H1 (cell line): Measurements from ENCODE around the gene MOCS1. TPM values are rescaled to one million over a fixed set of nuclear protein-coding genes. Genes with fewer than 3 reads are reported as not detected.

Experiments
- CTCF ChIA-PET: fragments of 300-600 bp; sonication (Branson Sonifier 250); formaldehyde crosslinking; loops from one replicate; lab custom pipeline; 2021; ENCODE audit not compliant: partially characterized antibody; lab: Charles Lee
- POLR2A ChIA-PET: fragments of 300-600 bp; sonication (Branson Sonifier 250); formaldehyde crosslinking; loops from one replicate; lab custom pipeline; 2021; ENCODE audit warnings: inconsistent platforms; ENCODE audit not compliant: partially characterized antibody; lab: Charles Lee
- DNase-seq, 2 experiments: peaks; one replicate each; pipeline versions ENCODE4 v3.0.0 to v3.0.0-alpha.2; 2010 to 2022; ENCODE audit warnings: low spot score in 2 of 2, low read depth in 1 of 2, mixed read lengths in 1 of 2
- FAIRE-seq: peaks from 2 replicates; lab custom pipeline; 2011; peaks lifted over from hg19 to GRCh38; lab: Jason Lieb, UNC
- H2AFZ ChIP-seq: 2 replicates; pipeline ENCODE4 v1.8.1; 2012; ENCODE audit warnings: low read length, inconsistent platforms
- H2AK5ac ChIP-seq: 2 replicates; pipeline ENCODE4 v1.6.1; 2013; ENCODE audit warnings: low read depth, low read length
- H2BK120ac ChIP-seq: replicated peaks from 2 replicates; pipeline ENCODE3; 2013; ENCODE audit warnings: low read depth, low read length, inconsistent platforms
- H2BK12ac ChIP-seq: 2 replicates; pipeline ENCODE4 v1.6.1; 2013; ENCODE audit warnings: low read depth, low read length
- H2BK15ac ChIP-seq: 2 replicates; pipeline ENCODE4 v1.6.1; 2013; ENCODE audit warnings: low read length
- H2BK20ac ChIP-seq: 2 replicates; pipeline ENCODE4 v1.6.1; 2013; ENCODE audit warnings: low read length
- H2BK5ac ChIP-seq: 2 replicates; pipeline ENCODE4 v1.6.1; 2013; ENCODE audit warnings: low read depth, low read length
- H3K14ac ChIP-seq: 2 replicates; pipeline ENCODE4 v1.6.1; 2013; ENCODE audit warnings: inconsistent platforms; ENCODE audit not compliant: insufficient read length
- H3K18ac ChIP-seq: 2 replicates; pipeline ENCODE4 v1.6.1; 2013; ENCODE audit warnings: low read length; ENCODE audit errors: extremely low read depth
- H3K23ac ChIP-seq: 2 replicates; pipeline ENCODE4 v1.6.1; 2013; ENCODE audit warnings: inconsistent platforms; ENCODE audit not compliant: insufficient read length
- H3K23me2 ChIP-seq: 2 replicates; pipeline ENCODE4 v1.6.1; 2013; ENCODE audit warnings: low read depth, low read length
- H3K27ac ChIP-seq: 2 replicates; pipeline ENCODE4 v1.6.1; 2011; ENCODE audit warnings: low read depth, low read length, inconsistent platforms
- H3K27me3 ChIP-seq, 4 experiments: replicated peaks in 1 of 4; 1 replicate in 1 of 4; 2 replicates in 3 of 4; pipeline versions ENCODE4 v1.6.1 to v1.8.1; 2011 to 2013; ENCODE audit warnings: low read length in 3 of 4, mild to moderate bottlenecking in 3 of 4, inconsistent platforms in 2 of 4, mixed read lengths in 2 of 4, moderate library complexity in 1 of 4; ENCODE audit not compliant: control insufficient read depth in 3 of 4, insufficient read depth in 3 of 4; ENCODE audit errors: extremely low read depth in 1 of 4
- H3K36me3 ChIP-seq, 4 experiments: 2 replicates each; pipeline versions ENCODE4 v1.6.1 to v1.8.1; 2011 to 2013; ENCODE audit warnings: mild to moderate bottlenecking in 4 of 4, low read length in 3 of 4, moderate library complexity in 2 of 4, control low read depth in 1 of 4, inconsistent platforms in 1 of 4; ENCODE audit not compliant: insufficient read depth in 4 of 4, control insufficient read depth in 2 of 4
- H3K4ac ChIP-seq: replicated peaks from 2 replicates; pipeline ENCODE3; 2013; ENCODE audit warnings: low read length, low read depth, mixed read lengths, inconsistent platforms; ENCODE audit not compliant: insufficient read length
- H3K4me1 ChIP-seq, 4 experiments: replicated peaks in 1 of 4; 1 replicate in 1 of 4; 2 replicates in 3 of 4; pipeline versions ENCODE4 v1.6.1 to v1.8.1; 2011 to 2013; ENCODE audit warnings: low read length in 3 of 4, inconsistent platforms in 2 of 4, mixed read lengths in 1 of 4; ENCODE audit not compliant: insufficient read depth in 4 of 4, control insufficient read depth in 3 of 4
- H3K4me2 ChIP-seq, 2 experiments: 2 replicates each; pipeline versions ENCODE4 v1.6.1 to v1.8.1; 2011 to 2013; ENCODE audit warnings: low read depth in 2 of 2, low read length in 2 of 2, control low read depth in 1 of 2, inconsistent platforms in 1 of 2, mild to moderate bottlenecking in 1 of 2; ENCODE audit not compliant: insufficient read depth in 1 of 2
- H3K4me3 ChIP-seq, 4 experiments: fragments of 200-600, 300-600 bp in 1 of 4; sonication (generic), shearing (Covaris generic), sonication (Bioruptor Twin) in 1 of 4; 2 replicates each; pipeline versions ENCODE4 v1.5.1 to v1.8.1; 2011 to 2016; ENCODE audit warnings: low read length in 4 of 4, low read depth in 3 of 4, control low read depth in 2 of 4, inconsistent platforms in 2 of 4, mild to moderate bottlenecking in 2 of 4, mixed read lengths in 1 of 4, moderate library complexity in 1 of 4; ENCODE audit not compliant: insufficient read depth in 2 of 4; ENCODE audit errors: extremely low read depth in 1 of 4
- H3K56ac ChIP-seq: replicated peaks from 2 replicates; pipeline ENCODE3; 2013; ENCODE audit warnings: low read depth, mild to moderate bottlenecking, mixed read lengths, low read length, inconsistent platforms; ENCODE audit not compliant: insufficient read length
- H3K79me1 ChIP-seq: 2 replicates; pipeline ENCODE4 v1.6.1; 2013; ENCODE audit warnings: low read depth, low read length, control low read depth
- H3K79me2 ChIP-seq, 2 experiments: 2 replicates each; pipeline versions ENCODE4 v1.6.1 to v1.8.1; 2012 to 2013; ENCODE audit warnings: low read length in 2 of 2, mild to moderate bottlenecking in 2 of 2, inconsistent platforms in 1 of 2; ENCODE audit not compliant: insufficient read depth in 2 of 2, control insufficient read depth in 1 of 2
- H3K9ac ChIP-seq, 4 experiments: replicated peaks in 1 of 4; 1 replicate in 1 of 4; 2 replicates in 3 of 4; pipeline versions ENCODE4 v1.6.1 to v1.8.1; 2011 to 2013; ENCODE audit warnings: low read depth in 3 of 4, low read length in 3 of 4, control low read depth in 2 of 4, mild to moderate bottlenecking in 2 of 4, moderate library complexity in 2 of 4, inconsistent platforms in 1 of 4; ENCODE audit errors: extremely low read depth in 1 of 4
- H3K9me3 ChIP-seq, 2 experiments: 2 replicates each; pipeline versions ENCODE4 v1.6.1 to v1.8.1; 2012 to 2013; ENCODE audit warnings: mild to moderate bottlenecking in 2 of 2, moderate library complexity in 2 of 2, control low read depth in 1 of 2, inconsistent platforms in 1 of 2, low read depth in 1 of 2, low read length in 1 of 2, mixed read lengths in 1 of 2; ENCODE audit not compliant: insufficient read depth in 2 of 2
- H4K20me1 ChIP-seq, 2 experiments: replicated peaks in 1 of 2; 2 replicates each; pipeline versions ENCODE3 to v1.8.1; 2011 to 2013; ENCODE audit warnings: inconsistent platforms in 2 of 2, low read length in 2 of 2, mild to moderate bottlenecking in 1 of 2; ENCODE audit not compliant: insufficient read depth in 2 of 2, control insufficient read depth in 1 of 2
- H4K5ac ChIP-seq: 2 replicates; pipeline ENCODE4 v1.6.1; 2013; ENCODE audit warnings: low read length, low read depth, mixed read lengths, inconsistent platforms; ENCODE audit not compliant: insufficient read length
- H4K8ac ChIP-seq: 2 replicates; pipeline ENCODE4 v1.8.0; 2013; ENCODE audit warnings: mild to moderate bottlenecking, moderate library complexity, low read length, inconsistent platforms; ENCODE audit not compliant: insufficient read depth; ENCODE audit errors: extremely low read depth
- H4K91ac ChIP-seq: replicated peaks from 2 replicates; pipeline ENCODE3; 2013; ENCODE audit warnings: low read length, mixed read lengths, inconsistent platforms; ENCODE audit not compliant: insufficient read length
- KDM4A ChIP-seq: IDR thresholded peaks from one replicate; pipeline ENCODE4 v1.7.1; 2012; ENCODE audit warnings: low read depth, mild to moderate bottlenecking, moderate library complexity, low read length, inconsistent platforms; ENCODE audit not compliant: severe bottlenecking
- WGBS, 2 experiments: shearing (Covaris generic) in 1 of 2; methylation state at CpG; one replicate each; pipeline versions ENCODE4 v1.1.6 to v1.1.7; 2013 to 2015; ENCODE audit warnings: low lambda C conversion rate in 2 of 2, mixed read lengths in 2 of 2, inconsistent platforms in 1 of 2, low coverage in 1 of 2, missing lambda C conversion rate in 1 of 2; ENCODE audit not compliant: insufficient replicate concordance in 2 of 2, insufficient coverage in 1 of 2, insufficient read length in 1 of 2; ENCODE audit errors: extremely low coverage in 1 of 2, missing lambda C conversion rate in 1 of 2; 5-methylcytosine and 5-hydroxymethylcytosine counted together
- polyA plus RNA-seq, 7 experiments: library from polyadenylated mRNA; depleted of rRNA in 3 of 7; stranded (reverse) in 5 of 7; unstranded in 2 of 7; fragments of >200 nt in 5 of 7; fragments of 200-250 nt in 2 of 7; gene quantifications; 1 replicate in 5 of 7; 2 replicates in 1 of 7; 4 replicates in 1 of 7; pipeline versions ENCODE4 v1.2.1 to v1.2.3, GENCODE V29; 2011 to 2013; ENCODE audit warnings: missing spikeins in 2 of 7, mixed read lengths in 2 of 7
- total RNA-seq: library from RNA; stranded (reverse); fragmentation: NEBNext Ultra II Directional; extraction: Animal tissue kit (Norgen Biotek cat#: 25700); gene quantifications from 2 replicates; pipeline ENCODE4 v1.2.1, GENCODE V29; 2021

MOCS1 gene
- total and polyA plus RNA-seq, 2 of the 8 experiments (the other 6 are each of a cell fraction or from before 2014, with no cell fraction given), result 13.4 to 19.7 TPM

- peak overlapping the region; percentile 13 for H2BK120ac ChIP-seq
- no peaks in the 10 kb centered on the region for H3K9me3 ChIP-seq
- 100% methylated on average over 3 of the region's 4 CpGs; no CpG with 5 or more reads in 1 of the 2 experiments for WGBS, 2 experiments
- ChIA-PET CTCF (interaction anchor here (2.2 to 12.0 kb wide), 2 partner anchors 21 to 33 kb away, joined by 8 to 135 read pairs; no protein-coding TSS in a partner anchor), POLR2A (interaction anchor here (0.5 to 0.6 kb wide), 2 partner anchors 88 to 537 kb away, joined by 3 read pairs; no protein-coding TSS in a partner anchor)
- FAIRE-seq (no peak), DNase-seq (no peak)
- H3K36me3 ChIP-seq, result no peaks in the 10 kb centered on the region
- no peak overlapping the region for H2BK5ac ChIP-seq
- H2BK15ac ChIP-seq, result no peak overlapping the region
- H3K56ac ChIP-seq, result no peak overlapping the region
- H4K8ac ChIP-seq, result peak overlapping the region; percentile 20; the same call in 1 of the 2 replicates
- H4K5ac ChIP-seq, result no peak overlapping the region
- H3K4me1 ChIP-seq, result peaks cover 0 to 12% (median 7%) of the 10 kb centered on the region in 4 experiments; a peak in 4 of 7 replicates
- H3K4me3 ChIP-seq, result no peak overlapping the region
- no peak overlapping the region for H2AFZ ChIP-seq
- no peak overlapping the region for H3K27ac ChIP-seq
- H3K27me3 ChIP-seq, result 0 out of 7 replicates have a peak, but pooled peaks cover 0 to 2% (median 0%) of the 10 kb centered on the region in 4 experiments
- no peak overlapping the region for H3K9ac ChIP-seq
- H2BK20ac ChIP-seq, result no peak overlapping the region
- H3K23ac ChIP-seq, result no peak overlapping the region
- peak overlapping the region; percentile 17 for H3K4ac ChIP-seq
- H3K18ac ChIP-seq, result no peak overlapping the region
- H3K79me2 ChIP-seq, result no peaks in the 10 kb centered on the region
- no peaks in the 10 kb centered on the region for H3K79me1 ChIP-seq
- H4K91ac ChIP-seq, result peak overlapping the region; percentile 88
- H3K4me2 ChIP-seq, result no peak overlapping the region
- H4K20me1 ChIP-seq, result no peaks in the 10 kb centered on the region
- H2BK12ac ChIP-seq, result peak overlapping the region; percentile 53; the same call in 1 of the 2 replicates
- no peak overlapping the region for H3K14ac ChIP-seq
- no peak overlapping the region for H2AK5ac ChIP-seq
- H3K23me2 ChIP-seq, result no peaks in the 10 kb centered on the region
- TF ChIP-seq KDM4A, result no peak
Measured at GRCh38 chr6:39898625-39899024, 35.6 kb downstream of the MOCS1 start.
